Smooth muscle cell (in vitro differentiated cells): Measurements from ENCODE around the gene ACVR2B. TPM values are rescaled to one million over a fixed set of nuclear protein-coding genes. Genes with fewer than 3 reads are reported as not detected.

ENCODE experiments used
- DNase-seq: peaks from one replicate; lab custom pipeline; 2025; ENCODE audit not compliant: unreplicated experiment; lab: John Stamatoyannopoulos, UW
- H2AFZ ChIP-seq: fragments of 200-600 bp; sonication (generic); 2 replicates; pipeline ENCODE4 v1.6.0; 2016; ENCODE audit warnings: antibody characterized with exemption, low read depth, mild to moderate bottlenecking
- H3F3A ChIP-seq: fragments of 200-600 bp; sonication (generic); 2 replicates; pipeline ENCODE4 v1.6.0; 2017; ENCODE audit warnings: antibody characterized with exemption, low read depth
- H3K27ac ChIP-seq: fragments of 200-600 bp; sonication (generic); 2 replicates; pipeline ENCODE4 v1.5.1; 2016; ENCODE audit warnings: low read depth, mild to moderate bottlenecking
- H3K27me3 ChIP-seq: fragments of 200-600 bp; sonication (generic); 2 replicates; pipeline ENCODE4 v1.6.1; 2016; ENCODE audit warnings: low read depth, mild to moderate bottlenecking
- H3K36me3 ChIP-seq: fragments of 200-600 bp; sonication (generic); 2 replicates; pipeline ENCODE4 v1.5.1; 2016; ENCODE audit warnings: low read depth
- H3K4me1 ChIP-seq: fragments of 200-600 bp; sonication (generic); 2 replicates; pipeline ENCODE4 v1.5.1; 2016; ENCODE audit warnings: low read depth
- H3K4me2 ChIP-seq: fragments of 200-600 bp; sonication (generic); 2 replicates; pipeline ENCODE4 v1.6.0; 2016; ENCODE audit warnings: mild to moderate bottlenecking
- H3K4me3 ChIP-seq: fragments of 200-600 bp; sonication (generic); 2 replicates; pipeline ENCODE4 v1.5.1; 2016; ENCODE audit warnings: mild to moderate bottlenecking
- H3K79me2 ChIP-seq: fragments of 200-600 bp; sonication (generic); 2 replicates; pipeline ENCODE4 v1.6.0; 2016; ENCODE audit warnings: low read depth, mild to moderate bottlenecking
- H3K9ac ChIP-seq: fragments of 200-600 bp; sonication (generic); 2 replicates; pipeline ENCODE4 v1.6.0; 2016; ENCODE audit warnings: low read depth
- H3K9me3 ChIP-seq: fragments of 200-600 bp; sonication (generic); replicated peaks from 2 replicates; pipeline ENCODE4 v1.5.1; 2016; ENCODE audit warnings: low read depth
- H4K20me1 ChIP-seq: fragments of 200-600 bp; sonication (generic); 2 replicates; pipeline ENCODE4 v1.6.0; 2016; ENCODE audit warnings: low read depth
- whole genome bisulfite sequencing: methylation state at CpG from one replicate; pipeline ENCODE4 v1.1.7; 2016; ENCODE audit warnings: low lambda C conversion rate; 5-methylcytosine and 5-hydroxymethylcytosine counted together
- polyA plus RNA-seq: library from polyadenylated mRNA; unstranded; fragments of >200 nt; fragmentation: Nextera tagmentation; extraction: Ambion mirVana; gene quantifications from 2 replicates; pipeline ENCODE4 v1.2.1, GENCODE V29; 2016
- total RNA-seq: library from RNA; depleted of rRNA; stranded (reverse); fragments of >200 nt; gene quantifications from 2 replicates; pipeline ENCODE4 v1.2.3, GENCODE V29; 2014
- TF ChIP-seq, protein P1 (sequence below): fragments of 200-600 bp; sonication (generic); IDR thresholded peaks from 2 replicates; pipeline ENCODE4 v1.5.1; 2017; ENCODE audit warnings: borderline replicate concordance, mild to moderate bottlenecking, antibody characterized with exemption; ENCODE audit not compliant: insufficient read depth, poor library complexity, severe bottlenecking

Gene ACVR2B
- total and polyA plus RNA-seq, 2 experiments from 2014 or later = 2.1 to 10.0 TPM

DNA sequence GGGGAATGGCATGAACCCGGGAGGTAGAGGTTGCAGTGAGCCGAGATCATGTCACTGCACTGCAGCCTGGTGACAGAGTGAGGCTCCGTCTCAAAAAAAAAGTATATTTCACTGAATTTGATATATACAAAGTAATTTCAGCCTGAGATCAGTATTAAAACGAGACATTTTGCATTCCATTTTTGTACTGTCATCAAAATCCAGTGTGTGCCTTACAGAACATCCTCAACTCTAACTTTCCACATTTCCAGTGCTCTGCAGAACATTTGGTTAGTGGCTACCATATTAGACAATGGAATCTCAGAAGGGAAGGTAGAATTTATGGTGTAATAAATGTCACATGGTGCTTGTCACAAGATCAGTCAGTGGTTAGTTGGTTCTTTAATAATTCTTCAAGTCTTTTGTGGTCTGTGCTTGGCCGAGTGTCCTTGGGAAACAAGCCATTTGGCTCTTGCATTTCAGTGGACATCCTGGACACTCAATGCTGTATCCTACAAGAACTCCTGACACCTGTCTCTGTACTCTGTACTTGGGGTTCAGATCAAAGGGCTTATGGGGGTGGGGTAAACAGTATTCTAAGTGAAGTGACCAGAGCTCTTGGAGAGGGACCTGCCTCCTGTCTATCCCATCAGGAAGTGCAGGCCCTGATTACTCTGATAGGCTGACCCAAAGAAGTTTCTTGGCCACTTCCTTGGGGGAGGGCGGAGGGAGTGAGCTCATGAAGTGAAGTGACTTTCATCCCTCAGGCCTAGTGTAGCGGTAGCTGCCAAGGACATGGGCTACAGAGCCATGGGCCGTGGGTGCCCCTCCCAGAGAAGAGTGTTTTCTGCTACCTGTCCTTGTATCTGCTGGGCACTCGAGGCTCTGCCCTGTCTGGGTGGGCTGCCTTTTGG lies 3.7 kb downstream of the ACVR2B start:
- Histone ChIP-seq H3K4me1 (peaks cover 9% of the 10 kb centered on the region), H3K9me3 (no peaks in the 10 kb centered on the region), H3K27ac (no peak overlapping the region), H3K27me3 (no peaks in the 10 kb centered on the region), H3K9ac (no peak overlapping the region), H3K4me2 (no peak overlapping the region), H4K20me1 (peaks cover 73% of the 10 kb centered on the region), H3K36me3 (no peaks in the 10 kb centered on the region), H3K79me2 (peaks cover 71% of the 10 kb centered on the region), H3K4me3 (no peak overlapping the region), H2AFZ (no peak overlapping the region), H3F3A (no peaks in the 10 kb centered on the region)
- WGBS = 94% methylated on average over 9 of the region's 9 CpGs
- TF ChIP-seq, protein P1, sequence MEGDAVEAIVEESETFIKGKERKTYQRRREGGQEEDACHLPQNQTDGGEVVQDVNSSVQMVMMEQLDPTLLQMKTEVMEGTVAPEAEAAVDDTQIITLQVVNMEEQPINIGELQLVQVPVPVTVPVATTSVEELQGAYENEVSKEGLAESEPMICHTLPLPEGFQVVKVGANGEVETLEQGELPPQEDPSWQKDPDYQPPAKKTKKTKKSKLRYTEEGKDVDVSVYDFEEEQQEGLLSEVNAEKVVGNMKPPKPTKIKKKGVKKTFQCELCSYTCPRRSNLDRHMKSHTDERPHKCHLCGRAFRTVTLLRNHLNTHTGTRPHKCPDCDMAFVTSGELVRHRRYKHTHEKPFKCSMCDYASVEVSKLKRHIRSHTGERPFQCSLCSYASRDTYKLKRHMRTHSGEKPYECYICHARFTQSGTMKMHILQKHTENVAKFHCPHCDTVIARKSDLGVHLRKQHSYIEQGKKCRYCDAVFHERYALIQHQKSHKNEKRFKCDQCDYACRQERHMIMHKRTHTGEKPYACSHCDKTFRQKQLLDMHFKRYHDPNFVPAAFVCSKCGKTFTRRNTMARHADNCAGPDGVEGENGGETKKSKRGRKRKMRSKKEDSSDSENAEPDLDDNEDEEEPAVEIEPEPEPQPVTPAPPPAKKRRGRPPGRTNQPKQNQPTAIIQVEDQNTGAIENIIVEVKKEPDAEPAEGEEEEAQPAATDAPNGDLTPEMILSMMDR = no peak
- no peak for DNase-seq

DNA sequence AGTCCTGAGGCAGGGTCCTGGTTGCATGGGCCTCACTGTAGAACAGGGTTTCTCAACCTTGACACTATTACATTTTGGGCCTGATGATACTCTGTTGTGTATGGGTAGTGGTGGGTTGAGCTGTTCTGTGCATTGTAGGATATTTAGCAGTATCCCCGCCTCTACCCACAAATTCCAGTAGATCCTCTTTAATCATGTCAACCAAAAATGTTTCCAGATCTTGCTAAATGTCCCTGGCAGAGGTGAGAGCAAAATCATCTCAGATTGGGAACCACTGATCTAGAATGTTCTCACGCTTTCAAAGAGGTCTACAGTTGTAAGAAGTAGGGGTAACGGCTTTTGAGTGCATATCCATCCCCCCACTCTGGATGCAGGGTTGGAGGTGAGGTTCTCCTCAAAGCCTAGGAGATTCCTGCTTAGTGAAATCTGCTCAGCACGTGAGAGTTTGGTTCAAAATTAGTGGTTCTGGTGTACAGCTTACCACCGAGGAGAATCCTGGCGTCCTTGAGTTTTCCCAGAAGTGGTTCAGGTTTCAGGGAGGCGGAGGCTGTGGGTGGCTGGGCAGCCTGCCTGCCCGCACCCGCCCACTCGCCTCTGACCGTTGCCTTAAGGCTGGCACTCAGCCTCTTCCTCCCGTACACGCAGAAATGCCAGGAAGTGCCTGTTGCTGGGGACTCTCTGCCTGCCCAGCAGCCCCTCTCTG lies 5.3 kb downstream of the ACVR2B start:
- 78% methylated on average over 13 of the region's 13 CpGs for WGBS
- DNase-seq = no peak
- H3K4me2 ChIP-seq = no peak overlapping the region
- no peaks in the 10 kb centered on the region for H3K9me3 ChIP-seq
- peaks cover 9% of the 10 kb centered on the region for H3K4me1 ChIP-seq
- no peak overlapping the region for H3K9ac ChIP-seq
- no peaks in the 10 kb centered on the region for H3K27me3 ChIP-seq
- H3K79me2 ChIP-seq = peaks cover 83% of the 10 kb centered on the region
- no peaks in the 10 kb centered on the region for H3F3A ChIP-seq
- no peak overlapping the region for H2AFZ ChIP-seq
- TF ChIP-seq, protein P1 = no peak
- H3K27ac ChIP-seq = no peak overlapping the region
- no peaks in the 10 kb centered on the region for H3K36me3 ChIP-seq
- no peak overlapping the region for H3K4me3 ChIP-seq
- H4K20me1 ChIP-seq = peaks cover 87% of the 10 kb centered on the region

DNA sequence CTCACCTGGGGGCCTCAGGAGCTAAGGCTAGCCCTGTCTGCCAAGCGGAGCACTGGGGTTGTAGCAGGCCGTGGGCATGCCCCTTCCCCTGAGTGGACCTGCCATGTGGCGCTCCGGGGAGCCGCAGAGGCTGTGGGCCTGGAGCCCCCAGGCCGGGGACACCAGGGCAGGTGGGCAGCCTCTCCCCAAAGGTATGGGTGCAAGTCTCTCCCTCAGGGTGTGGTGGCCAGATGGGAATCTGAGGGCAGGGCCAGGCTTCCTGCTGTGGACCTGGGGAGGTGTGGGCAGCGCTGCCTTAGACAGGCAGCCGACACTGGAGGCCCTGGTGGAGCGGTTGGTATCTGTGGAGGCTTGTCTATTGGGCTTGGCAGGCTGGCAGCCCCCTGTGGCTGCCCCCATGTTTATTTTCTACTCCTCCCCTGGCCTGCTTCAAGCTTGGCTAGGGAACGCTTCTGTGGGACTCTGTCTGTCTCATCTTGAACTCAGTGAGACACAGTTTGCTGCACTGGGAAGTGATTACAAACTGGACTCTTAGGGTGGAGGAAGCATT lies 5.9 kb downstream of the ACVR2B start:
- Histone ChIP-seq H3K4me1 (peaks cover 9% of the 10 kb centered on the region), H2AFZ (no peak overlapping the region), H3K27me3 (no peaks in the 10 kb centered on the region), H3K4me3 (no peak overlapping the region), H3K4me2 (no peak overlapping the region), H3F3A (no peaks in the 10 kb centered on the region), H3K9me3 (no peaks in the 10 kb centered on the region), H4K20me1 (peaks cover 94% of the 10 kb centered on the region), H3K27ac (no peak overlapping the region), H3K9ac (no peak overlapping the region), H3K36me3 (no peaks in the 10 kb centered on the region), H3K79me2 (peaks cover 87% of the 10 kb centered on the region)
- DNase-seq = no peak
- WGBS = 97% methylated on average over 10 of the region's 10 CpGs
- TF ChIP-seq, protein P1 = no peak
